H1 (cell line): ENCODE results near the gene TAC4. TPM values are rescaled to one million over a fixed set of nuclear protein-coding genes. Genes with fewer than 3 reads are reported as not detected.

ENCODE experiments used
- polyA plus RNA-seq, 7 experiments: library from polyadenylated mRNA; depleted of rRNA in 3 of 7; stranded (reverse) in 5 of 7; unstranded in 2 of 7; fragments of >200 nt in 5 of 7; fragments of 200-250 nt in 2 of 7; gene quantifications; 1 replicate in 5 of 7; 2 replicates in 1 of 7; 4 replicates in 1 of 7; pipeline versions ENCODE4 v1.2.1 to v1.2.3, GENCODE V29; 2011 to 2013; ENCODE audit warnings: missing spikeins in 2 of 7, mixed read lengths in 2 of 7
- total RNA-seq: library from RNA; stranded (reverse); fragmentation: NEBNext Ultra II Directional; extraction: Animal tissue kit (Norgen Biotek cat#: 25700); gene quantifications from 2 replicates; pipeline ENCODE4 v1.2.1, GENCODE V29; 2021
- TF ChIP-seq, protein P1 (sequence below): fragments of 300-600 bp; sonication (generic); IDR thresholded peaks from 2 replicates; pipeline ENCODE4 v1.7.1; 2012; ENCODE audit warnings: low read length, moderate library complexity, mild to moderate bottlenecking, inconsistent platforms; ENCODE audit not compliant: insufficient replicate concordance
- TF ChIP-seq, protein P2 (sequence below): IDR thresholded peaks from 2 replicates; pipeline ENCODE4 v1.6.1; 2012; ENCODE audit warnings: inconsistent platforms

TAC4 gene
- total and polyA plus RNA-seq, 2 of the 8 experiments (the other 6 are each of a cell fraction or from before 2014, with no cell fraction given): 0.15 TPM; not detected in 1

DNA sequence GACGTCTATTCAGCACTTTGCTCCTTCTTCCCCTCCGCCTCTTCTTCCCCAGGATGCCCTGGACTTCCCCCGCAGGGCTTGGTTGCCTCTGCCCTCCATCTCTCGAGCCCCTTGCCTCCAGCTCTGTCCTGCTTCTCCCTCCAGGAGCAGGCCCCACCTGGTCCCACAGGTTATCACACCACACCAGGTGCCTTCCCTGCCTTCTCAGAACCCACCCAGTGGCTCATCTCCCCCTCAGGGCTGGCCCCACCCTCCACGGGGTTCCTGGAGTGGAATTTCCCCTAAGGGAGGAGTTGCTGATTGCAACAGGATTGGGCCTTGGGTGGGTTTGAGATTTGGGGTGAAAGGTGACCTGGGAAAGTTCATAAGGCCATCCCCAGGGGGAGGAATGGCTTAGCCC is 49.0 kb upstream of the TAC4 start (continued):
- TF ChIP-seq, protein P1, sequence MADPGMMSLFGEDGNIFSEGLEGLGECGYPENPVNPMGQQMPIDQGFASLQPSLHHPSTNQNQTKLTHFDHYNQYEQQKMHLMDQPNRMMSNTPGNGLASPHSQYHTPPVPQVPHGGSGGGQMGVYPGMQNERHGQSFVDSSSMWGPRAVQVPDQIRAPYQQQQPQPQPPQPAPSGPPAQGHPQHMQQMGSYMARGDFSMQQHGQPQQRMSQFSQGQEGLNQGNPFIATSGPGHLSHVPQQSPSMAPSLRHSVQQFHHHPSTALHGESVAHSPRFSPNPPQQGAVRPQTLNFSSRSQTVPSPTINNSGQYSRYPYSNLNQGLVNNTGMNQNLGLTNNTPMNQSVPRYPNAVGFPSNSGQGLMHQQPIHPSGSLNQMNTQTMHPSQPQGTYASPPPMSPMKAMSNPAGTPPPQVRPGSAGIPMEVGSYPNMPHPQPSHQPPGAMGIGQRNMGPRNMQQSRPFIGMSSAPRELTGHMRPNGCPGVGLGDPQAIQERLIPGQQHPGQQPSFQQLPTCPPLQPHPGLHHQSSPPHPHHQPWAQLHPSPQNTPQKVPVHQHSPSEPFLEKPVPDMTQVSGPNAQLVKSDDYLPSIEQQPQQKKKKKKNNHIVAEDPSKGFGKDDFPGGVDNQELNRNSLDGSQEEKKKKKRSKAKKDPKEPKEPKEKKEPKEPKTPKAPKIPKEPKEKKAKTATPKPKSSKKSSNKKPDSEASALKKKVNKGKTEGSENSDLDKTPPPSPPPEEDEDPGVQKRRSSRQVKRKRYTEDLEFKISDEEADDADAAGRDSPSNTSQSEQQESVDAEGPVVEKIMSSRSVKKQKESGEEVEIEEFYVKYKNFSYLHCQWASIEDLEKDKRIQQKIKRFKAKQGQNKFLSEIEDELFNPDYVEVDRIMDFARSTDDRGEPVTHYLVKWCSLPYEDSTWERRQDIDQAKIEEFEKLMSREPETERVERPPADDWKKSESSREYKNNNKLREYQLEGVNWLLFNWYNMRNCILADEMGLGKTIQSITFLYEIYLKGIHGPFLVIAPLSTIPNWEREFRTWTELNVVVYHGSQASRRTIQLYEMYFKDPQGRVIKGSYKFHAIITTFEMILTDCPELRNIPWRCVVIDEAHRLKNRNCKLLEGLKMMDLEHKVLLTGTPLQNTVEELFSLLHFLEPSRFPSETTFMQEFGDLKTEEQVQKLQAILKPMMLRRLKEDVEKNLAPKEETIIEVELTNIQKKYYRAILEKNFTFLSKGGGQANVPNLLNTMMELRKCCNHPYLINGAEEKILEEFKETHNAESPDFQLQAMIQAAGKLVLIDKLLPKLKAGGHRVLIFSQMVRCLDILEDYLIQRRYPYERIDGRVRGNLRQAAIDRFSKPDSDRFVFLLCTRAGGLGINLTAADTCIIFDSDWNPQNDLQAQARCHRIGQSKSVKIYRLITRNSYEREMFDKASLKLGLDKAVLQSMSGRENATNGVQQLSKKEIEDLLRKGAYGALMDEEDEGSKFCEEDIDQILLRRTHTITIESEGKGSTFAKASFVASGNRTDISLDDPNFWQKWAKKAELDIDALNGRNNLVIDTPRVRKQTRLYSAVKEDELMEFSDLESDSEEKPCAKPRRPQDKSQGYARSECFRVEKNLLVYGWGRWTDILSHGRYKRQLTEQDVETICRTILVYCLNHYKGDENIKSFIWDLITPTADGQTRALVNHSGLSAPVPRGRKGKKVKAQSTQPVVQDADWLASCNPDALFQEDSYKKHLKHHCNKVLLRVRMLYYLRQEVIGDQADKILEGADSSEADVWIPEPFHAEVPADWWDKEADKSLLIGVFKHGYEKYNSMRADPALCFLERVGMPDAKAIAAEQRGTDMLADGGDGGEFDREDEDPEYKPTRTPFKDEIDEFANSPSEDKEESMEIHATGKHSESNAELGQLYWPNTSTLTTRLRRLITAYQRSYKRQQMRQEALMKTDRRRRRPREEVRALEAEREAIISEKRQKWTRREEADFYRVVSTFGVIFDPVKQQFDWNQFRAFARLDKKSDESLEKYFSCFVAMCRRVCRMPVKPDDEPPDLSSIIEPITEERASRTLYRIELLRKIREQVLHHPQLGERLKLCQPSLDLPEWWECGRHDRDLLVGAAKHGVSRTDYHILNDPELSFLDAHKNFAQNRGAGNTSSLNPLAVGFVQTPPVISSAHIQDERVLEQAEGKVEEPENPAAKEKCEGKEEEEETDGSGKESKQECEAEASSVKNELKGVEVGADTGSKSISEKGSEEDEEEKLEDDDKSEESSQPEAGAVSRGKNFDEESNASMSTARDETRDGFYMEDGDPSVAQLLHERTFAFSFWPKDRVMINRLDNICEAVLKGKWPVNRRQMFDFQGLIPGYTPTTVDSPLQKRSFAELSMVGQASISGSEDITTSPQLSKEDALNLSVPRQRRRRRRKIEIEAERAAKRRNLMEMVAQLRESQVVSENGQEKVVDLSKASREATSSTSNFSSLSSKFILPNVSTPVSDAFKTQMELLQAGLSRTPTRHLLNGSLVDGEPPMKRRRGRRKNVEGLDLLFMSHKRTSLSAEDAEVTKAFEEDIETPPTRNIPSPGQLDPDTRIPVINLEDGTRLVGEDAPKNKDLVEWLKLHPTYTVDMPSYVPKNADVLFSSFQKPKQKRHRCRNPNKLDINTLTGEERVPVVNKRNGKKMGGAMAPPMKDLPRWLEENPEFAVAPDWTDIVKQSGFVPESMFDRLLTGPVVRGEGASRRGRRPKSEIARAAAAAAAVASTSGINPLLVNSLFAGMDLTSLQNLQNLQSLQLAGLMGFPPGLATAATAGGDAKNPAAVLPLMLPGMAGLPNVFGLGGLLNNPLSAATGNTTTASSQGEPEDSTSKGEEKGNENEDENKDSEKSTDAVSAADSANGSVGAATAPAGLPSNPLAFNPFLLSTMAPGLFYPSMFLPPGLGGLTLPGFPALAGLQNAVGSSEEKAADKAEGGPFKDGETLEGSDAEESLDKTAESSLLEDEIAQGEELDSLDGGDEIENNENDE: no peak
- TF ChIP-seq, protein P2, sequence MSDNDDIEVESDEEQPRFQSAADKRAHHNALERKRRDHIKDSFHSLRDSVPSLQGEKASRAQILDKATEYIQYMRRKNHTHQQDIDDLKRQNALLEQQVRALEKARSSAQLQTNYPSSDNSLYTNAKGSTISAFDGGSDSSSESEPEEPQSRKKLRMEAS: no peak
